DND-41 (cell line): ENCODE data around the gene GSTM3.

ENCODE experiments used
- EZH2 ChIP-seq: IDR thresholded peaks from 3 replicates; pipeline ENCODE4 v1.6.1; 2012; ENCODE audit warnings: borderline replicate concordance, low read depth, mild to moderate bottlenecking, moderate library complexity, low read length, inconsistent platforms; ENCODE audit not compliant: severe bottlenecking
- TF ChIP-seq, protein P1 (sequence below): IDR thresholded peaks from 2 replicates; pipeline ENCODE4 v1.5.1; 2012; ENCODE audit warnings: borderline replicate concordance, low read length, moderate library complexity, mild to moderate bottlenecking; ENCODE audit not compliant: poor library complexity, severe bottlenecking; ENCODE audit errors: extremely low read depth

DNA sequence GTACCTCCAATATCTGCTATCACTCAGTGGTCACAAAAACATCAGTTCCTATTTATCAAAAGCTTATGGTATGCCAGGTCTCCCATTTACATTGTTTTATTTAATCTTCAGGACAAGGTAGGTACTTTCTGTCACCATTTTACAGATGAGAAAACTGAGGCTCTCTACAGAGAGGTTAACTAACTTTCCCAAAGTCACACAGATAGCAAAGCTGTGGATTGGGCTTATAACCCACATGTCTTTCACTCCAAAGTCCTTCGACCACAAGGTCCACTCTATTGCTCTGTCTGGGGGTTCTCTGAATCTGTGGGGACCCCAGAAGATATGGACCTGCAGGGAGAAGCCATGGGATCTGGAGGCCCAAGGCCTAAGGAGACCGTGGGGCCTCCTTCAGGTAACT, 49.5 kb upstream of the GSTM3 start:
- TF ChIP-seq, protein P1, sequence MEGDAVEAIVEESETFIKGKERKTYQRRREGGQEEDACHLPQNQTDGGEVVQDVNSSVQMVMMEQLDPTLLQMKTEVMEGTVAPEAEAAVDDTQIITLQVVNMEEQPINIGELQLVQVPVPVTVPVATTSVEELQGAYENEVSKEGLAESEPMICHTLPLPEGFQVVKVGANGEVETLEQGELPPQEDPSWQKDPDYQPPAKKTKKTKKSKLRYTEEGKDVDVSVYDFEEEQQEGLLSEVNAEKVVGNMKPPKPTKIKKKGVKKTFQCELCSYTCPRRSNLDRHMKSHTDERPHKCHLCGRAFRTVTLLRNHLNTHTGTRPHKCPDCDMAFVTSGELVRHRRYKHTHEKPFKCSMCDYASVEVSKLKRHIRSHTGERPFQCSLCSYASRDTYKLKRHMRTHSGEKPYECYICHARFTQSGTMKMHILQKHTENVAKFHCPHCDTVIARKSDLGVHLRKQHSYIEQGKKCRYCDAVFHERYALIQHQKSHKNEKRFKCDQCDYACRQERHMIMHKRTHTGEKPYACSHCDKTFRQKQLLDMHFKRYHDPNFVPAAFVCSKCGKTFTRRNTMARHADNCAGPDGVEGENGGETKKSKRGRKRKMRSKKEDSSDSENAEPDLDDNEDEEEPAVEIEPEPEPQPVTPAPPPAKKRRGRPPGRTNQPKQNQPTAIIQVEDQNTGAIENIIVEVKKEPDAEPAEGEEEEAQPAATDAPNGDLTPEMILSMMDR, result no peak
- TF ChIP-seq EZH2, result no peak
